ENCODE measurements around the gene APOLD1.
"Not testable (repeated sequence)": the region's sequence is repeated elsewhere in the genome, so short reads cannot be mapped to it uniquely, and the experiment has no call there.

Gene APOLD1

GRCh38 chr12:12807970-12808702 lies 22.7 kb downstream of the APOLD1 start:
- DNase-seq (ENCODE audit: low read depth): peak; percentile 22

- DNase-seq (ENCODE audit: low read depth): no peak
Observed at GRCh38 chr12:12810553-12811021, 25.1 kb downstream of the APOLD1 start.

GRCh38 chr12:12811343-12811742 lies 25.9 kb downstream of the APOLD1 start:
- DNase-seq (ENCODE audit: low read depth): no peak

GRCh38 chr12:12812174-12812573 lies 26.7 kb downstream of the APOLD1 start:
- DNase-seq (ENCODE audit: low read depth): no peak

GRCh38 chr12:12812618-12813119 lies 27.2 kb downstream of the APOLD1 start:
- DNase-seq (ENCODE audit: low read depth): no peak

GRCh38 chr12:12813120-12814101 lies 28.0 kb downstream of the APOLD1 start, which contains the start of gene DDX47:
Gene DDX47 (plus strand): TSS chr12:12813346. CDS start chr12:12813368, 22 bp downstream.
- DNase-seq (ENCODE audit: low read depth): peak; percentile 97

- no peak for DNase-seq (ENCODE audit: low read depth)
Observed at GRCh38 chr12:12817616-12818015, 32.2 kb downstream of the APOLD1 start.

GRCh38 chr12:12818701-12819100 lies 33.2 kb downstream of the APOLD1 start:
- no peak for DNase-seq (ENCODE audit: low read depth)

- DNase-seq (ENCODE audit: low read depth): no peak
Observed at GRCh38 chr12:12819221-12819620, 33.8 kb downstream of the APOLD1 start.

GRCh38 chr12:12819752-12820311 lies 34.4 kb downstream of the APOLD1 start:
- DNase-seq (ENCODE audit: low read depth): no peak

GRCh38 chr12:12820376-12820775 lies 34.9 kb downstream of the APOLD1 start:
- not testable (repeated sequence) for DNase-seq (ENCODE audit: low read depth)

GRCh38 chr12:12821975-12822374 lies 36.5 kb downstream of the APOLD1 start:
- no peak for DNase-seq (ENCODE audit: low read depth)

- DNase-seq (ENCODE audit: low read depth): no peak
Observed at GRCh38 chr12:12822886-12823285, 37.4 kb downstream of the APOLD1 start.

GRCh38 chr12:12823300-12823699 lies 37.8 kb downstream of the APOLD1 start:
- DNase-seq (ENCODE audit: low read depth): no peak

- no peak for DNase-seq (ENCODE audit: low read depth)
Observed at GRCh38 chr12:12823811-12824210, 38.4 kb downstream of the APOLD1 start.

- no peak for DNase-seq (ENCODE audit: low read depth)
Observed at GRCh38 chr12:12835378-12836146, 50.1 kb downstream of the APOLD1 start.

- no peak for DNase-seq (ENCODE audit: low read depth)
Observed at GRCh38 chr12:12836571-12836970, 51.1 kb downstream of the APOLD1 start.

- peak; percentile 9 for DNase-seq (ENCODE audit: low read depth)
Observed at GRCh38 chr12:12837025-12837812, 51.8 kb downstream of the APOLD1 start.

- no peak for DNase-seq (ENCODE audit: low read depth)
Observed at GRCh38 chr12:12837813-12838153, 52.3 kb downstream of the APOLD1 start.

GRCh38 chr12:12839003-12839395 lies 53.5 kb downstream of the APOLD1 start:
- no peak for DNase-seq (ENCODE audit: low read depth)

GRCh38 chr12:12839439-12839838 lies 54.0 kb downstream of the APOLD1 start:
- DNase-seq (ENCODE audit: low read depth): not testable (repeated sequence)

Data from activated gamma-delta T cell treated with anti-CD3 and anti-CD28 coated beads, Interleukin-2, amount 50 U/mL, for 16 hours (primary cell).